WERI-Rb-1 (cell line): ENCODE measurements around the gene C20orf204.

Experiments used
- DNase-seq: peaks from one replicate; pipeline ENCODE4 v3.0.0-alpha.2; 2020
- H3K27ac ChIP-seq: fragments of 250-450 bp; sonication (Bioruptor Pico); 2 replicates; pipeline ENCODE4 v1.5.1; 2020; ENCODE audit warnings: mild to moderate bottlenecking, moderate library complexity
- H3K27me3 ChIP-seq: fragments of 250-450 bp; sonication (Bioruptor Pico); 2 replicates; pipeline ENCODE4 v1.5.1; 2021; ENCODE audit warnings: mild to moderate bottlenecking, low read depth, moderate library complexity; ENCODE audit not compliant: insufficient read depth, severe bottlenecking
- H3K36me3 ChIP-seq: fragments of 250-450 bp; sonication (Bioruptor Pico); 2 replicates; pipeline ENCODE4 v1.5.1; 2020; ENCODE audit warnings: mild to moderate bottlenecking, moderate library complexity
- H3K4me3 ChIP-seq: 2 replicates; pipeline ENCODE4 v1.5.1; 2011; ENCODE audit warnings: low read depth, mild to moderate bottlenecking, control low read depth, low read length
- H3K9me3 ChIP-seq: fragments of 250-450 bp; sonication (Bioruptor Pico); 2 replicates; pipeline ENCODE4 v1.5.1; 2021; ENCODE audit warnings: mild to moderate bottlenecking, moderate library complexity; ENCODE audit not compliant: severe bottlenecking
- TF ChIP-seq, protein P1 (sequence below): IDR thresholded peaks from 2 replicates; pipeline ENCODE4 v1.5.1; 2011; ENCODE audit warnings: low read depth, mild to moderate bottlenecking, control low read depth, inconsistent platforms, low read length

Gene C20orf204

DNA sequence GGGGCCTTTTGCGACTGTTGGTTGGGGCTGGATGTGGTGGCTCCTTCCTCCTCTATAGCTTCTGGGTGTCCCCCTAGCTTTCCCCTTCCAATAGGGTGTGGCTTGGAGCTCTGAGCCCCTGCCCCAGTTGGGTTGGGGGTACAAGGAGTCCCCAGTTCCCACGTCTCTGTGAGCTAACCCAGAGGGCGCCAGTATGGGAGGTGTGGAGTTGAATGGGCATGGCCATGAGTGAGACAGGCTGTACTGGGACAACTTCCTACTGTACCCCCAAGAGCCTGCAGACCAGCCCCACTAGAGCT lies 1.2 kb downstream of the C20orf204 start:
- DNase-seq = no peak
- TF ChIP-seq, protein P1, sequence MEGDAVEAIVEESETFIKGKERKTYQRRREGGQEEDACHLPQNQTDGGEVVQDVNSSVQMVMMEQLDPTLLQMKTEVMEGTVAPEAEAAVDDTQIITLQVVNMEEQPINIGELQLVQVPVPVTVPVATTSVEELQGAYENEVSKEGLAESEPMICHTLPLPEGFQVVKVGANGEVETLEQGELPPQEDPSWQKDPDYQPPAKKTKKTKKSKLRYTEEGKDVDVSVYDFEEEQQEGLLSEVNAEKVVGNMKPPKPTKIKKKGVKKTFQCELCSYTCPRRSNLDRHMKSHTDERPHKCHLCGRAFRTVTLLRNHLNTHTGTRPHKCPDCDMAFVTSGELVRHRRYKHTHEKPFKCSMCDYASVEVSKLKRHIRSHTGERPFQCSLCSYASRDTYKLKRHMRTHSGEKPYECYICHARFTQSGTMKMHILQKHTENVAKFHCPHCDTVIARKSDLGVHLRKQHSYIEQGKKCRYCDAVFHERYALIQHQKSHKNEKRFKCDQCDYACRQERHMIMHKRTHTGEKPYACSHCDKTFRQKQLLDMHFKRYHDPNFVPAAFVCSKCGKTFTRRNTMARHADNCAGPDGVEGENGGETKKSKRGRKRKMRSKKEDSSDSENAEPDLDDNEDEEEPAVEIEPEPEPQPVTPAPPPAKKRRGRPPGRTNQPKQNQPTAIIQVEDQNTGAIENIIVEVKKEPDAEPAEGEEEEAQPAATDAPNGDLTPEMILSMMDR = no peak
- Histone ChIP-seq H3K27me3 (no peaks in the 10 kb centered on the region), H3K4me3 (no peak overlapping the region), H3K27ac (no peak overlapping the region), H3K36me3 (no peaks in the 10 kb centered on the region), H3K9me3 (no peaks in the 10 kb centered on the region)

DNA sequence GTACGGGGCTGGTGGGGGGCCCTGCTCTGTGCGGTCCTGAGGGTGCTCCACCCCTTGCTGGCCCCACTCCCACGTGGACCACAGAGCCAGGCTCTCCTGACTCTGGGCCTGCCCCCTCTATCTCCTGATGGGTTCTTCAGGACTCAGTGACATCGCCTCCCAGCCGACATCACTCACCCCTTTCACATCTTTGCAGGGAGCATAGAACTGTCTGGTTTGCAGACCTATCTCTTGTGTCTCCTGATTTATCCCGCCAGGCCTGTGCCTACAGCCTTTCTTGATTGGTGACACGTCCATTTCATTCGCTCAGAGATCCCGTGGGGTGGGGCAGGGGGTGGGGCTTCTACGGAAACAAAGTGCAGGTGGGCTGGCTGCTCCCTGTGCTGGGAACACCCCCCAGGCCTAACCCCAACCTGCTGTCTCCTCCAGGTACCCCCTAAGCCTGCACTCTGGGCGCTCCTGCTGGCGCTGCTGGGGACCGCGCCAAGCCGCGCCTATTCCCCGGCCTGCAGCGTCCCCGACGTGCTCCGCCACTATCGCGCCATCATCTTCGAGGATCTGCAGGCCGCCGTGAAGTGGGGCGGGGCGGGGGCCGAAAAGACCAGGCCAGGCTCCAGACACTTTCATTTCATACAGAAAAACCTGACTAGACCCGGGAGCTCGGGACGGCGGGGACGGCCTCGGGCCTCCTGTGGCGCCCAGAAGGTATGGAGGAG lies 1.7 kb downstream of the C20orf204 start:
- Histone ChIP-seq H3K27me3 (no peaks in the 10 kb centered on the region), H3K9me3 (no peaks in the 10 kb centered on the region), H3K36me3 (no peaks in the 10 kb centered on the region), H3K27ac (peak overlapping the region; percentile 45), H3K4me3 (peak overlapping the region; percentile 49)
- peak; percentile 48 for DNase-seq
- TF ChIP-seq, protein P1 = no peak

DNA sequence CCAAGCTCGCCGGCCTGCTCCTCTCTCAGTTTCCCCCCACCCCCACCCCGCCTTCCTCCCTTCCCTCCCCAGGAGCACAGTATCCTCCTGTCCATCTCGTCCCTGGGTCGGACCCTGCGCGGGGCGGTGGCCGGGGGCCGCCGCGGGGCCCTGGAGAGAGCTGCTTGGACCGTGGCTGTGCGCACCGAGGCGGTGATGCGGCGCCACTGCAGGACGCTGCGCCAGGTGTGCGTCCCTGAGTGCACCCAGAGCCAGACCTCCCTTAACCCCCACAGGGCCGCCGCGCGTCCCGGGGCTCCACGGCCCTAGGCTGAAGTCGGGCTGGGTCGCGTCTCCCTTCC lies 2.2 kb downstream of the C20orf204 start:
- Histone ChIP-seq H3K36me3 (no peaks in the 10 kb centered on the region), H3K27ac (peak overlapping the region; percentile 78), H3K4me3 (peak overlapping the region; percentile 49), H3K27me3 (no peaks in the 10 kb centered on the region), H3K9me3 (no peaks in the 10 kb centered on the region)
- peak; percentile 39 for DNase-seq
- TF ChIP-seq, protein P1 = no peak

DNA sequence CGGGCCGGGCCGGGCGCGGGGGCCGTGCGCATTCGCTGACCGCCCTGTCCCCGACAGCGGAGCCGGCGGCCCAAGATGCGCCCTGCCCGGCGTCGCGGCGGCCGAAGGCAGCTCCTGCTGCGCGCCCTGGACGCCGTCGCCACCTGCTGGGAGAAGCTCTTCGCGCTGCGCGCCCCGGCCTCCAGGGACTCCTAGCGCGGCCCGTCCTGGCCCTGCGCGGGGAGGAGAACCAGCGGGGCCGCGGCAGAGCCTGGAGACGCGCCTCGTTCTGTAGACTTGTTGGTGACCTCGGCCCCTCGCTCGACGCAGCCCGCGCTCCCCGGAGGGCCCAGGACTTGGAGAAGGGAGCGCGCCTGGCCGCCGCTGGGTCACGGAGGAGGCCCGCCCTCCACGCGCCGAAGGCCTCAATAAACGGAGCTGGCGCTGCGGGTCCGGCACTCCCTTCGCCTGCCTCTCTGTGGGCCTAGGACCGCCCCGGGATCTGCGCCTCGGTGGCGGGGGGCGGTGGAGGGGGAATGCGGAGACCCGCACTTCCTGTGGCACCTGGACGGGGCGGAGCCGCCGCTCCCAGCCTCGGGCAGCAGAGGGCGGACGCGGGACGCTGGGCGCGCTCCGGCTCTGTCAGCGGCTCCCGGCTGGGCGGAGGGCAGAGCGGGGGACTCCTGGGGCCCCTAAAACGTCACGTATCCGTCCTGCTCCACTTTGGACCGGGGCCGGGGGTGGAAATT lies 2.7 kb downstream of the C20orf204 start:
- Histone ChIP-seq H3K9me3 (no peaks in the 10 kb centered on the region), H3K27me3 (no peaks in the 10 kb centered on the region), H3K27ac (peak overlapping the region; percentile 78), H3K36me3 (no peaks in the 10 kb centered on the region), H3K4me3 (peak overlapping the region; percentile 49)
- TF ChIP-seq, protein P1 = peak; percentile 67
- DNase-seq = peak; percentile 70

DNA sequence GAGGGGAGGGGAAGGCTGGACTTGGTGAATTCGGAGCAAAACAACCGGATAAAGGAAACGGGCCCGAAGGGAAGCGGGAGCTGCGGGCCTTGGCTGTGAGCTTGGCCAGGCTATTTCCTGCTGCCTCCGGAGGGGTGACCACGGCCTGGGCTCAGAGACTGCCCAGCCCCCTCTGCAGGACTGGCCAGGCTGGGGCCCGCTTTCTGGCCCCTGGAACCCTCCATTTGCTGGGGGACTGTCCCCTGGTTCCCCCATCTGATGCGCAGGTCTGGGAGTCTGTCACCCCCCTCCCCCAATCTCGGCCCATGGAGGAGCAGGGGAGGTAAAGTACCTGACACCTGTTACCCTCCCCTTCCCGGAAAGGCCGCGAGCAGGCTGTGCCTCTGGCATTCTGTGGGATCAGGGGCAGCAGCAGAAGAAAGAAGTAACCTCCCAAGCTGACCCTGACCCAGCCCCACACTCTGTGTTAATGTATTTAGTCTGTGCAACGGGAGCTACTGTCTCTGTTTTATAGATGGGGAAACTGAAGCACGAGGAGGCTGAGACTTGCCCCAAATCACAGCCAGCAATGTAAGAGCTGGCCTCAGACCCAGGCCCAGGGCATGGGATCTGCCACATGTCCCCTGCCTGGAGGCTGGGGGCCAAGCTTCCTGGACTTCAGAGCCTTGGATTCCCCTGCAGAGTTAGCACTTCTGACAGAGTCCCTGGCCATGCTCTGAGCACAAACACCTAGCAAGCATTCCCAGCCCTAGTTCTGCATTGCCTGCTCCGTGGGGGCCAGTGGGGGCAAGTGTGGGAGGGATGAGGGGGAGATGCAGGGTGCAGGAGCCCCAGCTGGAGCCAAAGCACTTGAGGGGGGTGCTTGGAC lies 3.5 kb downstream of the C20orf204 start:
- Histone ChIP-seq H3K4me3 (peak overlapping the region; percentile 49), H3K27ac (peak overlapping the region; percentile 78), H3K27me3 (no peaks in the 10 kb centered on the region), H3K36me3 (no peaks in the 10 kb centered on the region), H3K9me3 (no peaks in the 10 kb centered on the region)
- DNase-seq = no peak
- TF ChIP-seq, protein P1 = no peak
